Measurements from ENCODE around the gene KCNA3.

DNA sequence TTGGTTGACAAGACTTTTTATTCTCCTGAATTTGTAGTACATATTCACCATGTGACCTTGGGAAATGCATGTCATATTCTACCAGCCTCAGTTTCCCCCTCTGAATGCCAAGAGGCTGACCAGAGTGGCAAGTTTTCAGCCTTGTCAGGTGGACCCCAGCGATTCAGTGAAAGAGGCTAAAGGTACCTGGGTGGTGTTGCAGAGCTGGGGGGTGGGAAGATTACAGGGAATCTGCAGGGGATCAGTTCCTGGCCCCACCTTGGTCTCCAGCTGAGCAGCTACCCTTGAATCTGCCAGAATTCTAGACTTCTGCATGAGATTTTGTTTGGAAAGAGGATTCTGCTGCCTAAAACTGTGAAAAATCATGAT is 40.7 kb downstream of the KCNA3 start:
- TF ChIP-seq, protein P1, sequence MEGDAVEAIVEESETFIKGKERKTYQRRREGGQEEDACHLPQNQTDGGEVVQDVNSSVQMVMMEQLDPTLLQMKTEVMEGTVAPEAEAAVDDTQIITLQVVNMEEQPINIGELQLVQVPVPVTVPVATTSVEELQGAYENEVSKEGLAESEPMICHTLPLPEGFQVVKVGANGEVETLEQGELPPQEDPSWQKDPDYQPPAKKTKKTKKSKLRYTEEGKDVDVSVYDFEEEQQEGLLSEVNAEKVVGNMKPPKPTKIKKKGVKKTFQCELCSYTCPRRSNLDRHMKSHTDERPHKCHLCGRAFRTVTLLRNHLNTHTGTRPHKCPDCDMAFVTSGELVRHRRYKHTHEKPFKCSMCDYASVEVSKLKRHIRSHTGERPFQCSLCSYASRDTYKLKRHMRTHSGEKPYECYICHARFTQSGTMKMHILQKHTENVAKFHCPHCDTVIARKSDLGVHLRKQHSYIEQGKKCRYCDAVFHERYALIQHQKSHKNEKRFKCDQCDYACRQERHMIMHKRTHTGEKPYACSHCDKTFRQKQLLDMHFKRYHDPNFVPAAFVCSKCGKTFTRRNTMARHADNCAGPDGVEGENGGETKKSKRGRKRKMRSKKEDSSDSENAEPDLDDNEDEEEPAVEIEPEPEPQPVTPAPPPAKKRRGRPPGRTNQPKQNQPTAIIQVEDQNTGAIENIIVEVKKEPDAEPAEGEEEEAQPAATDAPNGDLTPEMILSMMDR (IDR thresholded peaks at IDR 0.05) = no peak
- no peak for TF ChIP-seq ZFX (IDR thresholded peaks at IDR 0.05; ENCODE audit: borderline replicate concordance)

All from 22Rv1 (cell line).